Measurements from ENCODE around the gene ABCC11.
A peak's percentile ranks its signal among the peaks of the same experiment; 100 is the strongest.

The ABCC11 gene

GRCh38 chr16:48236286-48236685 is 11.1 kb downstream of the ABCC11 start:
- DNase-seq (ENCODE audit: low read depth), result no peak
- no peak overlapping the region for H3K4me3 ChIP-seq (ENCODE audit: control insufficient read depth, low read depth, low read length)
- TF ChIP-seq CTCF (conservative IDR thresholded peaks at IDR 0.05; ENCODE audit: control insufficient read depth, insufficient read depth, low read depth, low read length), result no peak

- H3K4me3 ChIP-seq (ENCODE audit: control insufficient read depth, low read depth, low read length), result no peak overlapping the region
- no peak for TF ChIP-seq CTCF (conservative IDR thresholded peaks at IDR 0.05; ENCODE audit: control insufficient read depth, insufficient read depth, low read depth, low read length)
- peak; percentile 61 for DNase-seq (ENCODE audit: low read depth)
Measured at GRCh38 chr16:48235556-48236136, 11.7 kb downstream of the ABCC11 start.

- TF ChIP-seq CTCF (conservative IDR thresholded peaks at IDR 0.05; ENCODE audit: control insufficient read depth, insufficient read depth, low read depth, low read length), result no peak
- no peak overlapping the region for H3K4me3 ChIP-seq (ENCODE audit: control insufficient read depth, low read depth, low read length)
- no peak for DNase-seq (ENCODE audit: low read depth)
Measured at GRCh38 chr16:48235058-48235555, 12.2 kb downstream of the ABCC11 start.

DNA sequence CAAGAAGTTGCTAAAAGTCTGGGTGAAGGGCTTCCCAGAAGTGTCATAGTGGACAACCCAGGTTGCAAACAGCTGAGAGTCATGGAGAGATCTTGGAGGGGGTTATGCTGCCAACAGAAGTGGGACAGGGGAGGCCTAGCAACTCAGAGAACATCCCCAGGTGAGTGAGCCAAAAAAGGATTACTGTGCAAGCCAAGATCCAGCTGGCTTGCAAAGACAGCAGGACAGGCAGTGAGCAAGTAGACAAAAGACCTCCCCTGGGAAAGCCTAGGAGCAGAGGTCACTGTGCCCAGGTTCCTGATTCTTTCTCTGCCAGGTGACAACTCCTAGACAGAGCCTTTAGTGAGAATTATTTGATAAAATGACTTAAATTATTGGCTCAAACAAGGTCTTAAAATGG is 12.7 kb downstream of the ABCC11 start:
- no peak for TF ChIP-seq CTCF (conservative IDR thresholded peaks at IDR 0.05; ENCODE audit: control insufficient read depth, insufficient read depth, low read depth, low read length)
- DNase-seq (ENCODE audit: low read depth), result no peak
- H3K4me3 ChIP-seq (ENCODE audit: control insufficient read depth, low read depth, low read length), result no peak overlapping the region

DNA sequence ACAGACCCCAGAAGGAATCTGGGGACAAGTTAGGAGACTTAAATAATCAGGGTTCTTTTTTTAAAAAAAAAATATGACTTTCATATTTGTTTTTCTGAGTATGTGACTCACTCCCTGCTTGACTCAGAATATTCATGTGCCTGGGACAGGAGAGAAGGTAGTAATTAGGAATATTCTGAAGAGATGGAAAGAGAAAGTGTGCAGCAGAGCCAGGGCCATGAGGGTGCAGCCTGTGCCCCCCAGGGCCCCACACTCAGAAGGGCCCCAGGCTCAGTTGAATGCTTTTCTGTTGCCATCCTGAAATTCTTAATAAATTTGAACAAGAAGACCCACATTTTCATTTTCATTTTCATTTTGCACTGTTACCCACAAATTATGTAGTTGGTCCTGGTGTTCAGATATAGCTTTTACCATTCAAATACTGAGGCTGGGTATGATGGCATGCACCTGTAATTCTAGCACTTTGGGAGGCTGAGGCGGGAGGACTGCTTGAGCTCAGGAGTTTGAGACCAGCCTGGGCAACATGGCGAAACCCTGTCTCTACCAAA is 14.8 kb downstream of the ABCC11 start:
- DNase-seq (ENCODE audit: low read depth), result peak; percentile 37
- no peak overlapping the region for H3K4me3 ChIP-seq (ENCODE audit: control insufficient read depth, low read depth, low read length)
- TF ChIP-seq CTCF (conservative IDR thresholded peaks at IDR 0.05; ENCODE audit: control insufficient read depth, insufficient read depth, low read depth, low read length), result no peak

DNA sequence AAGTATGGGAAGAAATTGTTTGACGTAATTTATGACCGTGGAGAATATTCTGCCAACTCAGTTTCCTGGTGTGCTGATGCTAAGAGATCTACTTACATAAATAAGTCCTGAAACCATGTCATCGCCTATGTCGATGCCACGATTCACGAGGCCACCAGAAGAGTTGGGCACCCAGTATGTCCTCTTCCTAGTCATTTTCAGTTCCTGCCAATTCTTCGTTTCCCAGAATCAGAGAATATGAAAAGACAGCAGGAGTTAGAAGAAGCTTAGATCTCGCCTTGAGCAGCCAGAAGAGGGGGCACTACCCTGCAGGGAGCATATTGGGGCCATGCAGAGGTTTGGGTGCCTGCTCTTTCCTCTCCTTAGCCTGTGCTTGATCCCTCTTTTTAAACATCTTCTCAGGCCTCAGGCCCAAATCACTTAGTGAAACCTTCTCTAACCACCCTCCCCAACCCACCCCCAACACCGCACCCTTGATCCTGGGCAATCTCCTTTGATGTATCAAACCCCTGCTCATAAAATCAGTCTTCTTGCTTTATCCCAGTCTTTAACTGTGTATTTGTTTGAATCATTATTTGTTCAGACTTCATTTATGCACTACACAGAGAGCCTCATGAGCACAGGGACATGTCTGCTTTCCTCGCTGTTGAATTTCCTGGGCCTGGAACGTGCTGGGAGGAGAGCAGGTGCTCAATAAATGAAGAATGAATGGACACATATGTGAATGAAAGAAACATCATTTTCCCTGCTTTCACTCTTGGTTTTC is 15.4 kb downstream of the ABCC11 start:
- H3K4me3 ChIP-seq (ENCODE audit: control insufficient read depth, low read depth, low read length), result no peak overlapping the region
- peak; percentile 56 for TF ChIP-seq CTCF (conservative IDR thresholded peaks at IDR 0.05; ENCODE audit: control insufficient read depth, insufficient read depth, low read depth, low read length)

More for the DNA sequence above, 15.4 kb downstream of the ABCC11 start:
- peak; percentile 47 for DNase-seq (ENCODE audit: low read depth)
